ENCODE results near the gene TUBB3.

The TUBB3 gene

DNA sequence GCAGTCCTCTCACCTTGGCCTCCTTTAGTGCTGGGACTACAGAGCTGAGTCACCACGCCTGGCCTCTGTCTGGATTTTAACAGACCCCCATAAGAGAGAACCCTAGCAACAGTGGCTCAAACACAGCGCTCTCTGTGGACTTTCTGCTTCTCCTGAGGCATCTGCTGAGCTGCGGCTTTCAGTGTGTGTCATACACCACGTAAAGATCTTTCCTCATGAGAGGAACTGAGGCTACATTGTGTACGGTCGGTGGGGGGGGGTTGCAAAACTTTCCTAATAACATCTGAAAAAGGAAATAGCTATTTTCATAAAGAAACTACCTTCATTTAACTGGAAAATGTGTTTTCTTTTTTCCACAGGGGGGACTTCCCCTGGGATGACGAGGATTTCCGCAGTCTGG, 58.3 kb downstream of the TUBB3 start:
- TF ChIP-seq, protein P1, sequence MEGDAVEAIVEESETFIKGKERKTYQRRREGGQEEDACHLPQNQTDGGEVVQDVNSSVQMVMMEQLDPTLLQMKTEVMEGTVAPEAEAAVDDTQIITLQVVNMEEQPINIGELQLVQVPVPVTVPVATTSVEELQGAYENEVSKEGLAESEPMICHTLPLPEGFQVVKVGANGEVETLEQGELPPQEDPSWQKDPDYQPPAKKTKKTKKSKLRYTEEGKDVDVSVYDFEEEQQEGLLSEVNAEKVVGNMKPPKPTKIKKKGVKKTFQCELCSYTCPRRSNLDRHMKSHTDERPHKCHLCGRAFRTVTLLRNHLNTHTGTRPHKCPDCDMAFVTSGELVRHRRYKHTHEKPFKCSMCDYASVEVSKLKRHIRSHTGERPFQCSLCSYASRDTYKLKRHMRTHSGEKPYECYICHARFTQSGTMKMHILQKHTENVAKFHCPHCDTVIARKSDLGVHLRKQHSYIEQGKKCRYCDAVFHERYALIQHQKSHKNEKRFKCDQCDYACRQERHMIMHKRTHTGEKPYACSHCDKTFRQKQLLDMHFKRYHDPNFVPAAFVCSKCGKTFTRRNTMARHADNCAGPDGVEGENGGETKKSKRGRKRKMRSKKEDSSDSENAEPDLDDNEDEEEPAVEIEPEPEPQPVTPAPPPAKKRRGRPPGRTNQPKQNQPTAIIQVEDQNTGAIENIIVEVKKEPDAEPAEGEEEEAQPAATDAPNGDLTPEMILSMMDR (IDR thresholded peaks at IDR 0.05; ENCODE audit: control insufficient read depth, extremely low read depth, insufficient read depth), result no peak
- no peak for DNase-seq (ENCODE audit: low read depth)
- H3K4me3 ChIP-seq (ENCODE audit: low read depth, low read length), result no peak overlapping the region

DNA sequence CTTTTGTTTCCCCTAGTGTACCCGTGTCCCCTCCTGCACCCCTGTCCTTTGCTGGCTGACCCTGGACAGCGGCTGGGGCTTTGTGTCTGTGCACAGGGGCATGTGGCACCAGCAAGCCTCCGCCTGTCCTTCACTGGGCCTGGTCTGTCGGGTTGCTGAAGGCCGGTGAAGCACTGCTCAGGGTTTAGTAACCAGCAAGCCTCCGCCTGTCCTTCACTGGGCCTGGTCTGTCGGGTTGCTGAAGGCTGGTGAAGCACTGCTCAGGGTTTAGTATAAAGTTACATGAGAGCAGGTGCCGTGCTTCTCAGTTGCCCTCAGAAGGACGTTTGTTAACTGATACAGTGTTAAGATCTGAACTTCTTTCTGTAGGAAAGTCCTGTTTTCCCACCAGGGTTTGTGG, 59.2 kb downstream of the TUBB3 start:
- TF ChIP-seq, protein P1 (IDR thresholded peaks at IDR 0.05; ENCODE audit: control insufficient read depth, extremely low read depth, insufficient read depth), result no peak
- no peak overlapping the region for H3K4me3 ChIP-seq (ENCODE audit: low read depth, low read length)
- no peak for DNase-seq (ENCODE audit: low read depth)

DNA sequence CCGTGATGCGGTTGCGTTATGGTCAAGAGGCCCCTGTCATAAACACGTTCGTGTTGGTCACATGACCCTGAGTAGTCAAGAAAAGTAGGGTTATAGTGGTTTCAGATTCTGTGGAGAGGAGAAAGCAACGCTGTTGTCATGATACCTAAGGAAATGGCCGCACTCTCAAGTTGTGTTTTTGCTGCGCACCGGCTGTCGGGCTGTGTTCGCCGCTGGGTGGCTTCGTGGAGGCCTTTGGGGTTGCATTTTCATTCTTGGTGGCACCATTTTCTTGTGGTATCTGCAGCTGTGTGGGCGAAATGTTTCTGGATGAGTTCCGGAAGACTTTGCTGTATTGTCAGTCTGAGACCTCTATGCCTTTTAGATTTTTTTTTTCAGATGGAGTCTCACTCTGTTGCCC, 60.4 kb downstream of the TUBB3 start:
- no peak for DNase-seq (ENCODE audit: low read depth)
- H3K4me3 ChIP-seq (ENCODE audit: low read depth, low read length), result no peak overlapping the region
- TF ChIP-seq, protein P1 (IDR thresholded peaks at IDR 0.05; ENCODE audit: control insufficient read depth, extremely low read depth, insufficient read depth), result no peak

DNA sequence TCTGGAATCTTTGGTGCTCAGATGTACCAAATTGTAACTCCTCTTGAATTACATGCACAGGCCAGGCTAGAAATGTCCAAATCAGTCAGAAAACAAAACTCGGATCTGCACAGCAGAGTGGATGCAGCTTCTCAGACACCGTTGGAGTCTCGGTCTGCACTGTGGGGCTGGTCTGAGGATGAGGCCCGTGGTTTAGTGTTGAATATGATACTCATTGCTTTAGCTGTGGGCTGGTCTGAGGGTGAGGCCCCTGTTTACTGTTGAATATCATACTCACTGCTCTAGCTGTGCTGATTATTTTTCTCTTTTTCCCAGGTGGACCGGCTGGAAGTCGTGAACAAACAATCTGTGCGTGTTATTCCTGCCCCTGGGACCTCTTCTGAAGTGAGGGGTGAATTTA, 61.1 kb downstream of the TUBB3 start:
- TF ChIP-seq, protein P1 (IDR thresholded peaks at IDR 0.05; ENCODE audit: control insufficient read depth, extremely low read depth, insufficient read depth), result no peak
- no peak for DNase-seq (ENCODE audit: low read depth)
- H3K4me3 ChIP-seq (ENCODE audit: low read depth, low read length), result no peak overlapping the region

DNA sequence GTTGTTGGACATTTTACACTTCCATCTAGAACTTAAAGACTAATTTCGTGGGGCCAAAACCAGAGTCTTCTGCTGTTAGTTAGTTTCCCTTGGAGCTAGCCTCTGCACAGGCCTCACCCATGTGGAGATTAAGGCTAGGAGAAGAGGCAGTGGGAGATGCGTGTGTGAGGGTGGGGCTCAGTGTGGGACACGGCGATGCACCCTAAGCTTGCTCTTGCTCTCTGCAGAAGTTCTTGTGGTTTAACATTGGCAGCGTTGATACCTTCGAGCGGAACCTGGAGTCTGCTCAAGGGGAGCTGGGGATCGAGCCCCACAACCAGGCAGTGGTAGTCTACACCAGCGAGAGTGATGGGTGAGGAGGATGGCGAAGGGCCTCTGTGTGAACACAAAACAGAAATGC, 62.1 kb downstream of the TUBB3 start:
- no peak for DNase-seq (ENCODE audit: low read depth)
- H3K4me3 ChIP-seq (ENCODE audit: low read depth, low read length), result no peak overlapping the region
- TF ChIP-seq, protein P1 (IDR thresholded peaks at IDR 0.05; ENCODE audit: control insufficient read depth, extremely low read depth, insufficient read depth), result no peak
